Measurements from ENCODE around the gene EIPR1.

The EIPR1 gene

DNA sequence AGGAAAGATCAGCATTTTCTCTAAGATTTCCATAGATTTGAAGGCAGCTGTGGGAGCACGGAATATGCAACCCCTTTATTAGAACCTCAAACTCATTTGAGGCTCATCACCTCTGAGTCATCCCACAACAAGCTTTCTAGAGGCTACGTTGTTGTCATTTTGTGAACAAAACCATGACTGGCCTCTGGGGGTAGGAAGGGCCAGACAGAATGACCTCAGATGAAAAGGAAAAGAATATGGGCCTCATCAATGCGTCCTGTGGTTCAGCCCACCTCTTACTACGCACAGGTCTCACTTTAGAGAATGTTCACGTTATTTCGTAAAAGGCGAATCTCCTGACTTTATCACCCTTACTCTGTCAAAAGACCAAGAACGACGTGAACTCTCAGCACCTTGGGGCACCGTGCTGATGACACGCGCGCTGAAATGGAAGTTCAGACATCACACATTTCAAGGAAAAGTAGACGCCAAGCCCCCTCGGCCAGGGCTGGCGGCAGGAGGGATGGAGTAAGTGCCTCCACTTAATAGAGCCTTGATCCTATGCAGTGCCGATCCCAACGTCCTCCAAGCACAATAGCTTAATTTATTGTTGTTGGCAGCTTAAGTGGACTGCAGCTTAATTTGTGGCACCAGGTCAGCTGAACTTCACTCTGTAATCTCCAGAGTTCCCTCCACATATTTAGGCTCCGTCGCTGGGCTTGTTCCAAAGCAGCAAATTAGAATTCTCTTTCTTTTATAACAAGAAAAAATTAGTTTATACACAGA, 208.3 kb downstream of the EIPR1 start:
- DNase-seq, result no peak

DNA sequence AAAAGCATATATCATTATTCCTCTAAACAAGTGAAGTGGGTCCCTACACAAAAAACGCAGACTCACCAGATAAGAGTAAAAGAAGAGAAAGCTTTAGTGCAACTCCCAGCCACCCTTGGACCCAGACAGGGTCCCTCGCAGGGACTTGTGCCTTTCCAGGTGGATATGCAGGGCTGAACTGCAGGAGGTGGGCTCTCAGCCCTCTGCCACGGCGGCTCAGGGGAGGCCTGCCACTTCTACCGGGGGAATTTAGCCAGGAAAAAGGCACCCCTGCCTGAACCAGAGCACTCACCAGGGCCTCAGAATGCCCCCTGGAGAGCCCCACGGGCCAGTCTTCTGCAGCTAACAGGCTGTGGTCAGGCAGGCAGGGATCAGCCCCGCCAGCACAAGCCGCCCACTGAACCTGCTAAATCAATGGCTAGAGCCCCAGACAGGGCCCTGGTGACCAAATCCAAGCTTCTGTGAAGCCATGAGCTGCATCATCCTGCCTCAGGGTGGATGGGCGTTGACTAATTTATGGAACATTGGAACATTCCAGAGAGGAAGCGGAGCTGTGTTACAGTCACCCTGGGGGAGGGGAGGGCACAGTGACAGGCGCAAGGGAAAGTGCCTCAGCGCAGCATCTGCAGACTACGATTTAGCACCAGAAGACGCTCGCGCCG, 209.3 kb downstream of the EIPR1 start:
- DNase-seq, result no peak

DNA sequence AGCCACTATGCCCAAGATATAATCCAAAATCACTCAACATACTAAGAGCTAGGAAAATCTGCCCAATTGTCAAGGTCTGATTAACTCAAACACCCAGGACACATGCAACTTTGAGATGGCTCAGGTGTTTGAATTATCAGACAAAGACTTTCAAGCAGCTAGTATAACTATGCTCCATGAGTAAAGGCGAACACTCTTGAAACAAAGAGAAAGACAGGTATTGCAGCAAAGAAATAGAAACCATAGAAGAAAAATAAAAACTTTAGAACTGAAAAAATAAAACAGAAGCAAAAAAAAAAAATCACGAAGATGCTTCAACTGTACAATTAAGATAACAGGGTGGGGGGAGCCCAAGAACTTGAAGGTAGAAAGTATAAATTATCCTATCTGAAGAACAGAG, 214.2 kb downstream of the EIPR1 start:
- no peak for DNase-seq

DNA sequence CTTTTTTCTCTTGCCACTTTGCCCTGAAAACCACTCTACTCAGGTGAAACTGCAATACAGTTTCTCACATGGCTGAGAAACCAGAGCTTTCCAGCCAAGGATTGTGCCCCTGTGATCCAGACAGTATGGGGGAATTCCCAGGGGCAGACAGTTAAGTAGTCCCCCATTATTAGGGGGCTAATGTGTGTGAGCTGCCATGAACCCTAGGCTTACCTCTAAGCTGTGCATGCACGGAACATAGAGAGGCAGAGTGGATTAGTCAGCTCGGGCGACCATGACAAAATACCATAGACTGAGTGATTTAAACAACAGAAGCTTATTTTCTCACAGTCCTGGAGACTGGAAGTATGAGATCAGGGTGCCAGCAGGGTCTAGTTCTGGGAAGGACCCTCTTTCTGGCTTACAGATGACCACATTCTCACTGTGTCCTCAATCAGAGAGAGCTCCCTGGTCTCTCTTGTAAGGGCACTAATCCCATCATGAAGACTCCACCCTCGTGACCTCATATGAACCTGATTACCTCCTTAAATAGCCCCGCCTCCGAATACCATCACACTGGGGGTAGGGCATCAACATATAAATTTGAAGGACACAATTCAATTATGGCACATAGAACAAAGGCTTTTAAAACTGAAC, 215.1 kb downstream of the EIPR1 start:
- no peak for DNase-seq

DNA sequence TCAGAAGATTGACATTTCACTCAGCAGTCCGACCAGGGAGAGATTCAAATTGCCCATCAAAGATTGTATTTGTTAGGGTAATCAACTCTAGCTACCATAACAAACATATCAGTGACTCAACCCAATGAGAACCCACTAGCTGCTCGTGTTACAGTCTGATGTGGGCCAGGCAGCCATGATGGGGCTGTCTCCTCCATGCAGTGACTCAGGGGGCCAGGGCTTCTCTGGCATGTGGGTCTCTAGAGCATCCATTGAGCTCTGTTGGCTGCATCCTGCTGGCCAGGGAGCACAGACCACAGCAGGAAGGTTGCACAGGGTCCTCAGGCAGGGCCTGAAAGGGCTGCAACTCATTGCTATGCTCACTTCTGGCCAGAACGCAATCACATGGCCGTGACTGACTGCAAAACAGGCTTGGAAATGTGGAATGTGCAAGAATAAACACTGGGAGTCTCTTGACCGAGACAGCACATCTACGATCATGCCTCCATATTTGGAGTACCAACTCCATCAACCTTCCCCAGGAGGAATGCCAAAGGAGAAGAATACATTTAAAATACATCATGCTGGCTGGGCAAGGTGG, 216.8 kb downstream of the EIPR1 start:
- no peak for DNase-seq

GRCh38 chr2:3159782-3160545, 217.7 kb downstream of the EIPR1 start:
- no peak for DNase-seq

DNA sequence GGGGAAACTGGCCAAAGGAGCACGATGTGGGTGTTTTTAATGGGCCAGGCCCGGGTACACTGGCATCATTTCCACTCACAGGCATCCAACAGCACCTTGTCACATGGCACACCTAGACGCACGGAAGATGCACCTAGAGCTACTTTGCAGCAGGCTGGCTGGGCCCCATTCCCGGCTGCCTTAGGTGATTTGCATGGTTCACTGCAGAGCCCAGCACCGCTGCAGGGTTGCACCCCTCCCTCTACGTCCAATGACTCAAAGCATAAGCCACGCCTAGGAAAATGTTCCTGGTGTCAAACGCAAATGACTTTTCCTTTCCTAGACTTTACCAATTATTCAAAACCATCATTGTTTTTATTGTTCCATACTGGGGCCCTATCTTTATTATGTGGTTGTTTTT, 222.9 kb downstream of the EIPR1 start:
- DNase-seq, result no peak

DNA sequence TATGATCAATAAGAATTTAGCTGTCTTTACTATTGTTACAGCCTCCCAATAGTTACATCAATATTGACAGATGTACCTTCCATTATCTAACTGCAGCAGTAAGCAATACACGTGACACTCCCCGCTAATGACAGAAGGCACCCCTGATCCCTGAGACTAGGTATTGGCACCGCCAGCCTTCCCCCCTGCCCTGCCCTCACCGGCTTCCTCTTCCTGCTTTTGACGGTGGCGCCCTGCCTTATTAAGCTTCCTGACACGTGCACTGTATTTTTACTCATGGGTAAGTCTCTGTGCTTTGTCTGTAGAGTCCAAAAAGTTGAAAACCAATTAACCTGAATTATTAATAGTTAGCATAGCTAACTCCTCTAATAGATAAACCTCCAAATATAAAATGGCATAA, 223.5 kb downstream of the EIPR1 start:
- DNase-seq, result no peak

- DNase-seq, result no peak
These were observed 226.3 kb downstream of the EIPR1 start for GRCh38 chr2:3151153-3151918.

- no peak for DNase-seq
These were observed 228.0 kb downstream of the EIPR1 start for GRCh38 chr2:3149441-3150217.

DNA sequence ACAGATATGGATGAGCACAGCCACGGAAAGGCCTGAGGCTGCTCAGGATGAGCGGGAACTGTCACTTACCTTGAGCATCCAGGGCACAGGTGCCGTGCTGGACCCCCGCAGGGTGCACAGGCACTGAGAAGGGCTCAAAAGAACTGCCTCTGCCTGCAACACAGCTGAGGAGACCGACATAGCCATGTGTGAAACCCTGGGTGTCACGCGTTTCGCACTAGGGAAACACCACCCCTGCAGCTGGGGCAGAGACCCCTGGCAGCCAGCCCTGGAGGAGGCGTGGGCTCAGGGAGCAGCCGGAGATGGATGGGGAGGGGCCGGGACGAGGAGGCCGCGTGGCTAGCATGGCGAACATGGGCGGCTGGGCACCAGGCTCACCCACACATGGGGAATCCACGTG, 228.9 kb downstream of the EIPR1 start:
- DNase-seq, result no peak

GRCh38 chr2:3147651-3148530, 229.7 kb downstream of the EIPR1 start:
- DNase-seq, result no peak

GRCh38 chr2:3146772-3147650, 230.6 kb downstream of the EIPR1 start:
- DNase-seq, result no peak

DNA sequence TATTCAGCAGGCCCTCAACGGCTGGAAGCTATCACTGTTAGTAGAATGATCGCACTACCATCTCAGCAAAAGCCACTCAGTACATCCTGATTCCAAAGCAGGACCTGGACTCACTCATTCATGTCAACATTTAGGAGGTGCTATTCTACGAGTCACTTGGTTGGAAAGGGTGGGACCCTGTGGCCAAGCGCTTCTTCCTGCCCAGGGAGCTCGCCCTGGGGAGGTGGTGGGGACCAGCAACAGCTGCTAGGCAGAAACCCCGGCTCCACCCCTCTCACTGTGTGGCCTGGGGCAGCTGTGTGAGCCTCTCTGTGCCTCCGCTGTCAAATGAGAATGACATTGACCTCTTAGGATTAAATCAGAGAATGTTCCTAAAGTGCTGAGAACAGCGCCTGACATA, 231.4 kb downstream of the EIPR1 start:
- no peak for DNase-seq

DNA sequence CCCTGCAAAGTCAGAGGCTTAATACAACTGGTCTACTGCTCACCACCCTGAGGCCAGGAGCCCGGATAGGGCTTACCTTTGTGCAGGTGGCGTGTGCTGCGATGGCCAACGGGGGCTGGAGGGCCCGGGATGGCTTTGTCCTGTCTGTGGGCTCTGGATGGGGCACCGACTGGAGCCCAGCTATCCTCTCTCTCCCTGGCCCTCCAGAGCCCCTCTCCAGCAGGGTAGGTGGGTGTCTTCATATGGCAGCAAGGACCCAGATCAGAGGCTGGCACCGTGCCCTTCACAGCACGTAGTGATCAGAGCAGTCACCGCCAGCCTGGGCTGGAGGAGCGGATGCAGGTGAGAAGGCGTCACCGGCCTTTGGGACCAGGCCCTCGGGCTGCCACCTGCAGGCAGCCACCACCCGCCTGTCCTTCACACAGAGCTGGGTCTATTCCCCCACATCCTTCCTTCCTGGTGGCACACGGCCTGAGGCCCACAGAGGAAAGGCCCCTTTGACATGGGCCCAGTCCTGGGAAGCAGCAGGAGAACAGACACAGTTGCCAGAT, 232.1 kb downstream of the EIPR1 start:
- no peak for DNase-seq

DNA sequence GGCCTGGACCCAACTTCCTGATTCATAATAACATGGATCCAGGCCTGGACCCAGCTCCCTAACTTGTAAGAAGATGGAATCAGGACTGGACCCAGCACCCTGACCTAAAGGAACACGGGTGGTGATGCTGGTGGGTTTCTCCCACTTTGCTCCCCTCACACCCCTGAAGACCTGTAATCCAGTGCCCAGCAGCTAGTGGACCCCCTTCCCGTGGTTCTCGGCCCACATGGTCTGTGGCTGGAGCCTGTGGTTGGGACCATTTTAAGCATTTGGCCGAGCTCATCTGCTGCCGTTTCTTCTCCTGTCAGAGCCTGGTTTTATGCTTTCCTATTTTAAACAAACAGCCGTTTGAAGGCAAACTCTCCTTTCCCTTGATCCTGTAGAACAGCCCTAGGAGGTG, 232.8 kb downstream of the EIPR1 start:
- DNase-seq, result no peak

GRCh38 chr2:3143602-3144001, 234.0 kb downstream of the EIPR1 start:
- DNase-seq, result no peak

DNA sequence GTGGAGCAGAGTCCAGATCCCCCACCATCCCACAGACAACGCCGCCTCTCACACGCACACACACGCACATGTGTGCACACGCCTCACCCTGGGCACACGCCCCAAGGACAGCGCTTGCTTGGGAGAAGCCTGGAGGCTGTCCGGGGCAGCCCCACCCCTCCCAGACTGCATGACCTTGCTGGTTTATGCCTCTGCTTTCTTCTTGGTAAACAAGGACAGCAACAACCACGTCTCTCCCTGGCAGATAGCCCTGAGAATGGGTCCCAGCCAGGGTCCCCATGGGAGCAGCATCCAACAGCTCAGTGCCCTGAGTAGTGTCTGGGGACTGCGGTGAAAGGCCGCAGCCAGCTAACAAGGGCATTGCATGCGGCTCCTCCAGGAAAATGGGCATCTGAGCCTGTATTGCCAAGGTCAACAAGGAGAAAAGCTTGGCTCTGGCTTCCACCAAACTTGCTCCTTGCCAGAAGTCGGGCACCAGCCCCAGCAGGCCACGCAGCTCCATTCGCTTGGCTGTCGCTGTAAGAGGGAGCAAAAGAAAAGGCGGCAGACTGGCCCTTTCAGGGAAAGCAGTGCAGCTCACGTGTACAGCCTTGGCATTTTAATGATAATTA, 234.6 kb downstream of the EIPR1 start:
- DNase-seq, result no peak

- DNase-seq, result no peak
These were observed 235.4 kb downstream of the EIPR1 start for GRCh38 chr2:3142210-3142609.

All from CD4-positive, alpha-beta T cell treated with Interleukin-17A for 4 hours (primary cell).